COLO829 (cell line): ENCODE data around the gene NWD2.
"Not testable (repeated sequence)": the region's sequence is repeated elsewhere in the genome, so short reads cannot be mapped to it uniquely, and the experiment has no call there.

Experiments used
- DNase-seq: peaks from one replicate; pipeline ENCODE4 v3.0.0; 2012; ENCODE audit warnings: low spot score

NWD2 gene, protein sequence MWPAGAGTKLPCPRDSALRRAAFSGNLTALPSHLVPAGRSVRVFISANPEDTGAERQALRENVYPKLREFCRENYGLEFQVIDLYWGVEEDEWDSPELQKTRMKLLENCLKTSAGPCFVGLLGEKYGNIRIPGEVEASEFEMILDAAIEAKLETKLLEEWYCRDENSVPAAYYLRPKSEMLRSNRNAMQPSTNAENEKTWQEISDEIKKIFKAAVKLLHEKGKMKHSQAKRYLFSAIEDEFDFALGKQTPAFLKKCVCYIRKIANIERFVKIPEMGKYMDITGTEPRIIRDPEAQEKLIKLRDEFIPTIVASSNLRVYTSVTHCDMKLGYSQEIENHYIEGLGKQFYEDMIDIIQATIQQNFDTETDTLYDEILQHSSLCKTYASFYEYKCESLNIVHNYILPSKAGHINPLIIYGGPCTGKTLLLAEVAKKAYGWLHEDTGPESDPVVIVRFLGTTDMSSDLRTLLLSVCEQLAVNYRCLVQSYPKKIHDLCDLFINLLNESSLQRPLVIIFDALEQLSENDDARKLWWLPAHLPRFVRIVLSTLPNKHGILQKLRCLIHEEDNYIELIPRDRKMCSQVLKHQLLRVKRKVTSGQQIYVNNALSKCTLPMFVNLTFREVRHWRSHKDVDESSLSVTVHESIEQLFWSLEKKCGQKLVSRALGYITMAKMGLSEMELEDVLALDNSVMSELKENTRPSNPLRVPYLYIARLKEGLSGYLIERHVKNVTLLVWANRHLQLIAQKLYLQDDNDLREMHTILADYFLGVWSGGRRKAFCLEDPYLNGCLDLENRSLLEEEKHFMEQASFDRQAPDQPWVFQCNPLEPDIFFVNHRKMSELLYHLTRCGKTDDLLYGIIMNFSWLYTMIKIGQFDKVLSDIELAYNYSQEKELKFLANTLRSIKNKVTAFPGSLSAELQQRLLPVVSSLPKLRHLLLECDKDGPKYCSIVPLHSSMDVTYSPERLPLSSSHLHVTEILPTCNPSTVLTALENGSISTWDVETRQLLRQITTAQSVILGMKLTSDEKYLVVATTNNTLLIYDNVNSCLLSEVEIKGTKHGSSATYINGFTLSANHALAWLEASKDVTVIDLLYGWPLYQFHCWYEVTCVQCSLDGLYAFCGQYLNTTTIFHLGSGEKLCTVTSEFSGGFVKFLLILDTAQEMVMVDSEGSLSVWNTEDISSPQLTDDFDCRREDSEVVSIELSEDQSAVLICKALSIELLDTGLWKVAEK (N-terminal part only)

DNA sequence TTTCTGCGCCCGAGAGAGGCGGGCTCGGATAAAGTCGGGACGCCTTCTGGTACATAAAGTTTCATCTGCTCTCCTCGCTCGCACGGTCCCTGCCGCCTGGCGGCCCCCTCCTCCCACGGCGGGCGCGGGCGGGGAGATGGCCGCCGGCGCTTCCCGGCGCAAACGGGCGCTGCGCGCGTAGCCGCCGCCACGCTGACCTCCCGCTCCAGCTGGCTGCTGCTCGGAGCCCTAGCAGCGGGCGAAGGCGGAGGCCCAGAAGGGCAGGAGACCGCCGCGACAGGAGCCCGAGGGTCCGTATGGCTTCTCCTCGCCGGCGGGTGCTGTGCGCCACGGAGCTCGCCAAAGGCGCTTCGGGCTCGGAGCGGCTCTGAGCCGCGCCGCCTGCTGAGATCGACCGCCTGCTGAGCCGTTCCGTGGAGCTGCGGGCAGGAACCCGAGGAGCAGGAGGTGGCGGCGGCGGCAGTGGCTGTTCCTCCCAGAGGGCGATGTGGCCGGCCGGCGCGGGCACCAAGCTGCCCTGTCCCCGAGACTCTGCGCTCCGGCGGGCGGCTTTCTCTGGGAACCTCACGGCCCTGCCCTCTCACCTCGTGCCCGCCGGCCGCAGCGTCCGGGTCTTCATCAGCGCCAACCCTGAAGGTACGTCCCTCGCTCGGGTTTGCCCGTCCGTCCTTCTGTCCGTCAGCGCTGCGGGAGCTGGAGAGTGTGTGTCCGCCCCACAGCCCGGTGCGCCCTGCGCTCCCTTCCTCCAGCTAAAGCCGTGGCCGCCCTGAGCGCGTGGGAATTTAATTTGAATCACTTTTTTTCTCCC, at the start of gene NWD2:
TSS of gene NWD2 (plus strand) at position 161 of the 808 bp plus-strand sequence. CDS start at position 486, 325 bp downstream.
- DNase-seq = no peak

DNA sequence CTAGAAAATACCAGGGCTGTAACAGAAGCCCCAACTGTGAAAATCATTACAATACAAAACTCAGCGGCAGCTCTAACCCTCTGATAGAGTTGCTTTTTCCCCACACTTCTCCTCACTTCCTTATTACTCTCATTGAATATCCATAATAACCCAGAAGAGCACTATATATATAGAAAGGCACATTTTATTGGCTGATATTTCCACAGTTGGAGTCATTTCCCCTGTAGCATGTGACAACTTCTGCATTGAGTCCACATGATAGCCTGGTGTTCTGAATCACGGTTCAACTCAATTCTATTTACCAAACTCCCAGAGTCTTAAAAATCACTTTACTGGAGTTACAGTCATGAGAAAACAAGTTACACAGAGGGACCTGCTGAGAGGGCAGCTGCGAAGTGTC, 46.6 kb upstream of the NWD2 start:
- no peak for DNase-seq

DNA sequence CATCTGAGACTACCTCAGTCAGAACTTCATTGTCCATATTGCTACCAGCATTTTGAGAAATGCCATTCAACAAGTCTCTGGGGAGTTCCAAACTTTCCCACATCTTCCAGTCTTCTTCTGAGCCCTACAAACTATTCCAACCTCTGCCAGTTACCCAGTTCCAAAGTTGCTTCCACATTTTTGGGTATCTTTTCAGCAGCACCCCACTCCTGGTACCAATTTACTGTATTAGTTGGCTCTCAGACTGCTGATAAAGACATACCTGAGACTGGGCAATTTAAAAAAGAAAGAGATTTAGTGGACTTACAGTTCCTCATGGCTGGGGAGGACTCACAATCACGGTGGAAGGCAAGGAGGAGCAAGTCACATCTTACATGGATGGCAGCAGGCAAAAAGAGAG, 39.8 kb upstream of the NWD2 start:
- not testable (repeated sequence) for DNase-seq

DNA sequence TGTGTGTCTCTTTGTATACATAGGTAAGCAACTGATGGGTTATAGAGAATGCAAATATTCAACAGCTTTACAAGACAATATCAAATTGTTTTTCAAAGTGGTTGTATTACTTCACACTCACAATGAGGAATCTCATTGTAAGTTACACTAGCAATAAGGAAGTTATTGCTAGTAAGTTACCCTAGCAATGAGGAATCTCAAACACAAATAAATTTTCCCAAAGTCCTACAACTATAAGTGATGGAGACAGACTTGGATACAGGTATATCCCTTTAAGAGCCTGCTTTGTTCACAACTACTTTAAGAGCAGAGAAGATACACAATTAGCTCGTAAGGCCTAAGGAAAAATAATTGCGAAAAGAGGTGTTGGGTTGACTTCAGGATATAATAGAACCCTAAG, 28.3 kb upstream of the NWD2 start:
- DNase-seq = no peak

DNA sequence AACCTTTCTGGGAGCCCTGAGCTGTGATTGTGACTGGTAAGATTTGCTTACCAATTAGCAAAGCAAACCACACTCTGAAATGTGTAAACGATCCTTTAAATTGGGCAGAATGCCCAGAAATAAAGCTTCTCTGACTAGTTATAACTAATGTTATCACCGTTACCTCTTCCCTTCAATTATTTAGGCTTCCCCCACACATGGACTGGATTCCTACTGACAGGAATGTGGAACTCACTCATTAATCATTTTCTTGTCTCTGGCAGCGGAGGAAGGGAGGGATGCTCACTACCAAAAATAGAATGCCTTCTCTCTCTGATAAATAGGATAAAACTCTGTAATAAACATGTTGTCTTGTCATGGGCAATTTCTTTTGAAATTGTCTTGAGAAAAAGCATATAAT, 25.3 kb upstream of the NWD2 start:
- DNase-seq = no peak

DNA sequence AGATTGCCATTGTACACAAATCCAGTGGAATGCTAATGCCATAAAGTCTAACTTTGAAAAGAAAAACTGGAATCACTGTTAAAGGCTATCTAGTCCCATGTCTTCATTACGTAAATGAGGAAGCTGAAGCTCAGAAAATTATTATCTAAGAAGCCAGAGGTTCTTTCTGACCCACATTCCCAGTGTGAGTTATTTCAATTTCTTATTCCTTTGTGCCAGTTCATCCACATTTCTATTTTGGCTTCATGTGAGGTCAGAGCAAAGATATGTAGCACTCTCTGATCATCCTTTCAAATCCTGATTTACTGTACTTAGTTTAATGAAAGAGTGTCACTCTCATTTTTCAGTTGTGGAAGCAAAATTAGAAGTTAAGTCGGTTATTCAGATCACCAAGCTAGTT, 24.6 kb upstream of the NWD2 start:
- no peak for DNase-seq

DNA sequence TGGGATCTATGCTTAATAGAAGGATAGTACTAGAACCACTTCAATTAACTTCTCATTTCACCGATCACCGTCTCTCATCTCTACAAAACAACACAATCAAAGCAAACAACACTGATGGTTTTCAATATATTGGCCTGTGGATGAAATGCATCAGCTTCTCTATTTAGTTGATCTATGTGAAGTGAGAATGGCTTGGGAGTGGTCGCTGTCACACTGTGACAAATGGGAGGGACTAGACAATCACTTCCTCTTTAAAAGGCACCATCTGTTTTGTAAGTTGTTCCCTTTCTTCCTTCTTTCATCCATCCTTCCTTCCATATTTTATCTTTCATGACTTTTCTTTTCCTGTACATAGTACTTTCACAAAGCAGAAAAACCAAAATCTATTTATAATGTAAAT, 23.9 kb upstream of the NWD2 start:
- DNase-seq = no peak

DNA sequence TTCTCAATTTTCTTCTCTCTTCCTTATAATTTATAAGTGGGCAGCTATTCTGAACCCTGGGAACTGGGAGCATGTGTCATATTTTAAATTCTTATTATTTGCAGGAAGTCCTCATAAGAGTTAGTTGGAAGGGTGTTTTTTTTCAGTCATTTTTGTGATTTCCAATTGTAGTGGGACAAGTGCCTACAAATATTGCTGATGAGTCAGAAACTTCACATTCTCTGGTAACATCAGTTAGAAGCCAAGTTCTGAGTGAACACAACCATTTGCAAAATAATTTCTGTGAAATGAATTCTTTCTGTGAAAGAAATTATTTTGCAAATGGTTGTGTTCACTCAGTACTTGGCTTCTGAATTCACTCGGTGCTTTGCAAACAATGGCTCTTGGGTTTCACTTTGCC, 20.8 kb upstream of the NWD2 start:
- DNase-seq = no peak

DNA sequence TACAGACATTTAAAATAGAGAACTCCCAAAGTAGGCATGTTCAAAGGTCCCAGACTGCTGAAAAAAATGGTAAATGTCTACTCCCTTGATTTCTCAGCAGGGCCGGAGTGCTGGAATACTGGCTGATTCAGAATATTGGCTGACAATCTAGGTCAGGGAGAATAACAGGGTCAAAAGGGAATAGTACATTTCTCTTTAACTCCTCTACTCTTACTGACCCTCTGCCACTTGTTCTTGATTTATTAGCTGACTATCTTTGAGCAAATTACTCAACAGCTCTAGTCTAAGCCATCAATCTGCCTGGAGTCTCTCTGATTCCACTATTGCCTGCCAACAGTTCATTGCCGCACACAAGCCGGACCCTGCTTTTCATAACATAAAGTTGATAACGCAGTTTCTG, 19.7 kb upstream of the NWD2 start:
- no peak for DNase-seq

DNA sequence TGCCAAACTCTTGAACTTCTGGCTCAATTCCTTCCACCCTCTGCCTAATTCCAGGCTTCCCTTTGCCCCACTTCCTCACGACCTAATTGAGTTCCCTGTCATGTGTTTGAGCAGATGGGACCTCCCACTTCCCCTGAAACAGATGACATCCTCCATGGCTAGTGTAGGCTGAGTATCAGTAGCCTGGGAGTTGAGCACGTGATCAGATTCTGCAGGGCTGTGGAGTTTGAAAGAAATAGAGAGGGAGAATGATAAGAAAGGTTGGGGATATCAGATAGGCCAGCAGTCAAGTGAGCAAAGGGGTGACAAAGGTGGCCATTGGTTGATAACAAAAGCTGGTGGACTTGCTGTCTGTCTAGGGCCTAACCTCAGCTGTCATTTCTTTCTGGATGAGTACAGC, 18.8 kb upstream of the NWD2 start:
- no peak for DNase-seq

DNA sequence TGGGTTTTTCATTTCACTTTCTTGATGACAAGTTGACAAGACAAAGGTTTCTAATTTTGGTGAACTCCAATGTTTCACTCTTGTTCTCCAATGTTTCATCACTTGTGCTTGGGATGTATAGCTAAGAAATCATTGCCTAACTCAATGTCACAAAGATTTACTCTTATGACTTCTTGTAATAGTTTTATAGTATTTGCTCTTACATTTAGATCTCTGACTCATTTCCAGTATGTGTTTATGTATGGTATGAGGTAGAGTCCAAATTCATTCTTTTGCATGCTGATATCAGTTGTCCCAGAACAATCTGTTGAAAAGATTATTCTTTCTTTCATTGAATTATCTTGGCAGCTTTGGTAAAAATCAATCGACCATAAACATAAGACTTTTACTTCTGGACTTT, 12.2 kb upstream of the NWD2 start:
- no peak for DNase-seq

DNA sequence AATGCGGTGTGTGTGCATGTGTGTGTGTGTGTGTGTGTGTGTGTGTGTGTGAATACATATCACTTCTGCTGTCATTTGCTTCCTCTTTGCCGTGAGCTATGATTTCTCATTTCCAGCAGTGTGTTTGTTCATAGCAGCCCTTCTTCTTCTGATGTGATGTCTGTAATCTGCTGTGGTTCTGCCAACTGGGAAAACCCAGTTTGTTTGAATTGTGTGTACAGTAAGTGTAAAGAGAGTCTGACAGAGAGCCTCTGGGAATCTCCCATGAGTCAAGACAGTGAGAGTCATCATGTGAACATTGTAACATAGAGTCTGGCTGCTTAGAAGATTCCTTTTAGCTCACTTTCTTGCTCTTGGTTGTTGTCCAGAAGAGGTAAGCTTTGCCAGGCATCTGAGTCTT, 8.4 kb upstream of the NWD2 start:
- no peak for DNase-seq

DNA sequence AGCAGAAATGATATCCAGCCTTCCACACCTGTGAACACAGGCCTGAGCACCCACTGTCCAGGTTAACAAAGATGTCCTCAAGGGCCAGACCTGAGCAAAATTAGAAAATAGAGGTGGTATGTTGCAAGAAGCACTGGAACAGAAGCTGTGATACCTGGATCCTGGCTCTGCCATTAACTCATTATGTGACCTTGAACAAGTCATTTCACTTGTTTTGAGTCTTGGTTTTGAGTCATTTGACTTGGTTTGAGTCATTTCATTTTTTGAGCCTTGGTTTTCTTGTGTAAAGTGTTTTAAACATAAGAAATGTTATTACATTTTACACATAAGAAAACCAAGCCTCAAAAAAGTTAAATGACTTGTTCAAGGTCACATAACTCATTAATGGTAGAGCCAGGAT, 2.9 kb upstream of the NWD2 start:
- DNase-seq = no peak

DNA sequence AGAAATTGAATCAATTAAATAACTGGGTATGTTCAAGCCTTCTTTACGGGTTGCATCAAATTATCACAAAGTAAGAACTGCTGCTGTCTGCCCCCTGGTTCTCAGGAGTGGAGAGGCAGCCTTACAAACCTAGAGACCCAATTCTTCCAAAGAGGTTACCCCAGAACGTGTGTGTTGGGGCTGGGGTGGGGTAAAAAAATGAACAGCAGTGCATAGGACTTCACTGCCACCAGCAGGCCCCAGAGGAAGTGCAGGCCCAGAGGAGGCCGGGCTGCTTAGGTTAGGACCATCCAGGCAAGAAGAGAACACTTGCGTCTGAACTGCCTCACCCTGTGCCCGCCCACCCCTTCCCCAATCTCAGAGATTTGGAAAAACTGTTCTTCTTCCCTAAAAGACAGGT, 1.5 kb upstream of the NWD2 start:
- no peak for DNase-seq

DNA sequence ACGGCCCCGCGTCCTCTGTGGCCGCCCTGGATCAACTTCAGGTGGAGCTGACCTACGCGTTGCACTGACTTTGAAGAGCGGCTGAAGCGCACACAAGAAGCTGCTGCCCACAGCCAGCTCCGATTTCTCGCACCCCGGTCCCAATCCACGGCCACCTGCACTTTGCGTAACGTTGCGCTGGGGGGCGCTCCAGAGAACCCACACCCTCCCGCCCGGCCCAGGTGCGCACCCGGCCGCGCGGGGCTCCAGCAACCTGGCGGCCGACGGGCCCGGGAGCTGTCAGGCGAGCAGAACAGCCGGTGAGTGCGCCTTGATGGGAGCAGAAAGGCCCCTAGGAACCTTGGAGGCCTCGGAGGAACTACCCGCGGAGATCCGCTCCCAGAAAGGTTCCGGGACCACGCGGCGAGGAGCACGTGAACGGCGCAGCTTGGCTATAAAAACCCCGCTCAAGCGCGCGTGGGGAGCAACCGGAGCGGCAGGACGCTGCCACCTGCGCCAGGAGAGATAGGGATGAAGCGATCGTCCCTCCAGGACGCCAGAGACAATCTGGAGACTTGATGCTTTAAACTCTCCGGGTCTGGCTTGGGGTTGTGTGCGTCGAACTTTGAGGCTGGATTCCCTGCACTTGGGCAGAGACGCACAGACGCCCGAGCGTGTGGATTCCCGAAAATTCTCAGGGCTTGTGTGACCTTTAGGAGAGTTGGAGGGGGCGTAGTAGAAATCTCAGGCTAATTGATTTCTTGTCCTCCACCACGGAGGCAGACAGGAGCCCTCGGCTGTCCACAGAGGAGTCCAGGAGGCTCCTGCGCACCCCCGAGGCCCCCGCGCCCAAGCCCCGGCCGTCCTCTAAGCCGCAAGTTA, 591 bp upstream of the NWD2 start:
- DNase-seq = no peak

DNA sequence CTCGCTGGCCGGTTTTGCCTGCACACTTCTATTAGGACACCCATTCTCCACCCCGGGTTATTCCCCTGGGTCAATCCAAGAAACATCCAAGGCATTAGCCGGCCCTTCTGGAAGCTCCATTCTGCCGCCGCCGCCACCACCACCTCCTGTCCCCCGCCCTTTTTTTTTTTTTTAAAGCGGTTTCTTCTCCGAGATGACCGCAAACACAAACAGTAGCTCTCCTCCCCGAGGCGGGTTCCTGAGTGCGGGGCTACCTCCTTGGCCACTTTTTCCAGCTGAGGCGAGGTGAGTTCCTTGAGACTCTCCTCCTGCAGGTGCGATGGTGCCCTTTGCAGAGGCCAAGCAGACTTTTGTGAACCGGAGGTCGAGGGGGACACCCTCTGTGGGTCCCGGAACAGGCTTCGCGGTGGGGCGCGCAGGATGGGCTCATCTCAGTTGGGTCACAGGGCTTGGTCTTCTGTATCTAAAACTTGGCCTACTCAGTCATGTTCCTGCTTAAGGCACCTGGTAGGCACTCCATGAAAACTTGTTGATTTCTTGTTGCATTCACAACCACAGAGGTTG, 930 bp downstream of the NWD2 start:
- DNase-seq = no peak

DNA sequence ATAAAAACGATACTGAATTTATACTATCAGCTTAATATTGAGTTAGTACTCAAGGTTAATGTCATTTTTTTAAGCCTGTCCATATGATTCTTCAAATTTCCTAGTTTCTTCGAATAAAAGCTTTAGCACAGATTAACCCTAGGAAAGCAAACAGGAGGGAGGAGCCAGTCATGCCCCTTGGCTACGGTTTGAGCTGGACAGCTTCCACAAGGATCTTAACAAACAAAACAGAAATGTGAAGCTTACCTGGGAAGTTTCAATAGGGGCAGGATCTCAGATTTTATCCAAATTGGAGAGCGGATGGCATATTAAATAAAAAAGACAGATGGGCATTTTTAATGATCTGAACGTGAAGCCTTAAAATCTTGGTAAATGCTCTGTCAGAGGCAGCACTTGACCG, 2.3 kb downstream of the NWD2 start:
- DNase-seq = no peak

DNA sequence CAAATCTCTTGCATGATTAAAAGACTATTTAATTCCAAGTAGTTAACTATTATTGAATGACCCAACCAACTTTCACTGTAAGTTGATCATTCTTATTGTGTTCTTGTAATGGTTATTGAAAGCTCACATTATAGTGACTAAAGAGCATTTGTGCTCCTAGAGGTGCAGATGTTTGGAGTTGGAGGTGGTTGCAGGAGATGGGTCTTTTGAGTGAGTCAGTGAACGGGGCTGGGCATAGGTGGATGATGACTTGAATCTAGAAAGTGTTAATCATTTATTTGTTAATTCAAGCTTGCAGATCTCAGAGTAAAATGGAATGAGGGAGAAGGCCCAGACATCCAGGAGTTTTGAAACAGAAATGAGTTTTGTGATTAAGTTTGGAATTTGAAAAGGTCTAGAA, 13.7 kb downstream of the NWD2 start:
- DNase-seq = no peak

DNA sequence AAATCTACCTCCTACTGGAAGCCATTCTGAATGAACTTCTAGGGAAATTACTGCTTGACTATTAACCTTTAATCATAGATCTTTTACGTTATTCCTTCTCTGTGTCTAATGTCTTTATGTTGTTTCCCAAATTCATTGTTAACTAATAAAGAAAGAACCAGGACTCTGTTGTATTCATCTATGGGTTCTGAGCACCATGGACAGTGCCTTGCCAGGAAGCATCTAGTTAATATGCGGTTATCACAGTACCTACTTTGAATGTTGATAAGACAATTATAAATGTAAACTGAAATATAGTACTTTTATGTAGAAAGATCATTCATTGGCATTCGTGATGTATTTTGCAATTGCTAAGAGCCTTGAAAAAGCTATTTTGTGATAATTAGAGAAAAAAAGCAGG, 23.8 kb downstream of the NWD2 start:
- no peak for DNase-seq

DNA sequence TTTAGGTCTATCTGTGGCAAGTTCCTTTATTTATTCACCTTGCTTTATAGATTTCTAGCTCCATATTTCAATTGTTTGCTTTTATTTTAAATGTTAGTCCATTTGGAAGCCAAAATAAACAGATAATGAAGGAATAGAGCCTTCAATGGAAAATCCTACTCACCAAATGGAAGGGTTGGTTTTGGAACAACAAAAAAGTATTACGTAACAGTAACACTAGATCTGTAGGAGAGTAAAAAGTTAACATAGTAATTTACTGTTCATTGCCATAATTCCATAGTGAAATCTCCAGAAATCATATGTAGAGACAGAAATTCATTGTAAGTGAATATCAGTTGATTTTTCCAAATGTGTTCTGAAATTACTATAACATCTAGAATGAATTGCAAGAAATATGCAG, 34.6 kb downstream of the NWD2 start:
- DNase-seq = no peak
